ENCODE measurements around the gene PTH1R. TPM values are rescaled to one million over a fixed set of nuclear protein-coding genes. Genes with fewer than 3 reads are reported as not detected.

The PTH1R gene
- total and polyA plus RNA-seq, 4 donors = 7.8 to 25.0 (median 13.0) TPM

- Histone ChIP-seq H3K27me3 (ENCODE audit: control insufficient read depth, insufficient read depth, low read length) (peaks cover 9% of the 10 kb centered on the region), H3K36me3 (ENCODE audit: control insufficient read depth, insufficient read depth, low read length) (peaks cover 10% of the 10 kb centered on the region), H3K4me1 (ENCODE audit: control insufficient read depth, insufficient read depth, low read length) (peaks cover 20% of the 10 kb centered on the region), H3K9me3 (ENCODE audit: control insufficient read depth, insufficient read depth, low read length) (no peaks in the 10 kb centered on the region), H3K4me3 (ENCODE audit: low read depth, low read length) (no peak overlapping the region), H3K27ac (ENCODE audit: low read depth, low read length) (no peak overlapping the region)
- no peak for DNase-seq (ENCODE audit: low read depth in 4 of 6, low spot score in 6 of 6)
- WGBS (ENCODE audit: insufficient coverage) = 90% methylated on average over 17 of the region's 17 CpGs
These were observed 24.2 kb downstream of the PTH1R start for GRCh38 chr3:46901591-46902187.

GRCh38 chr3:46902188-46902631 lies 24.7 kb downstream of the PTH1R start:
- no peak overlapping the region for H3K27ac ChIP-seq (ENCODE audit: low read depth, low read length)
- peaks cover 20% of the 10 kb centered on the region for H3K4me1 ChIP-seq (ENCODE audit: control insufficient read depth, insufficient read depth, low read length)
- peaks cover 10% of the 10 kb centered on the region for H3K36me3 ChIP-seq (ENCODE audit: control insufficient read depth, insufficient read depth, low read length)
- H3K9me3 ChIP-seq (ENCODE audit: control insufficient read depth, insufficient read depth, low read length) = no peaks in the 10 kb centered on the region
- no peak overlapping the region for H3K4me3 ChIP-seq (ENCODE audit: low read depth, low read length)
- 93% methylated on average over 15 of the region's 15 CpGs for WGBS (ENCODE audit: insufficient coverage)
- no peak for DNase-seq (ENCODE audit: low read depth in 4 of 6, low spot score in 6 of 6)
- peaks cover 9% of the 10 kb centered on the region for H3K27me3 ChIP-seq (ENCODE audit: control insufficient read depth, insufficient read depth, low read length)

- Histone ChIP-seq H3K4me3 (ENCODE audit: low read depth, low read length) (no peak overlapping the region), H3K36me3 (ENCODE audit: control insufficient read depth, insufficient read depth, low read length) (peaks cover 10% of the 10 kb centered on the region), H3K4me1 (ENCODE audit: control insufficient read depth, insufficient read depth, low read length) (peaks cover 16% of the 10 kb centered on the region), H3K27ac (ENCODE audit: low read depth, low read length) (no peak overlapping the region), H3K9me3 (ENCODE audit: control insufficient read depth, insufficient read depth, low read length) (no peaks in the 10 kb centered on the region), H3K27me3 (ENCODE audit: control insufficient read depth, insufficient read depth, low read length) (no peaks in the 10 kb centered on the region)
- DNase-seq (ENCODE audit: low read depth in 4 of 6, low spot score in 6 of 6) = no peak
- WGBS (ENCODE audit: insufficient coverage) = 84% methylated on average over 21 of the region's 21 CpGs
These were observed 26.1 kb downstream of the PTH1R start for GRCh38 chr3:46903341-46904302.

- no peaks in the 10 kb centered on the region for H3K9me3 ChIP-seq (ENCODE audit: control insufficient read depth, insufficient read depth, low read length)
- H3K27ac ChIP-seq (ENCODE audit: low read depth, low read length) = no peak overlapping the region
- no peak overlapping the region for H3K4me3 ChIP-seq (ENCODE audit: low read depth, low read length)
- peaks cover 17% of the 10 kb centered on the region for H3K4me1 ChIP-seq (ENCODE audit: control insufficient read depth, insufficient read depth, low read length)
- DNase-seq (ENCODE audit: low read depth in 4 of 6, low spot score in 6 of 6) = no peak
- 89% methylated on average over 10 of the region's 18 CpGs for WGBS (ENCODE audit: insufficient coverage)
- no peaks in the 10 kb centered on the region for H3K27me3 ChIP-seq (ENCODE audit: control insufficient read depth, insufficient read depth, low read length)
- H3K36me3 ChIP-seq (ENCODE audit: control insufficient read depth, insufficient read depth, low read length) = peaks cover 10% of the 10 kb centered on the region
These were observed 27.0 kb downstream of the PTH1R start for GRCh38 chr3:46904303-46905212.

GRCh38 chr3:46905213-46905560 lies 27.7 kb downstream of the PTH1R start:
- no peak overlapping the region for H3K4me3 ChIP-seq (ENCODE audit: low read depth, low read length)
- no peak overlapping the region for H3K27ac ChIP-seq (ENCODE audit: low read depth, low read length)
- H3K36me3 ChIP-seq (ENCODE audit: control insufficient read depth, insufficient read depth, low read length) = peaks cover 8% of the 10 kb centered on the region
- no peak for DNase-seq (ENCODE audit: low read depth in 4 of 6, low spot score in 6 of 6)
- H3K4me1 ChIP-seq (ENCODE audit: control insufficient read depth, insufficient read depth, low read length) = peaks cover 20% of the 10 kb centered on the region
- no peaks in the 10 kb centered on the region for H3K9me3 ChIP-seq (ENCODE audit: control insufficient read depth, insufficient read depth, low read length)
- no peaks in the 10 kb centered on the region for H3K27me3 ChIP-seq (ENCODE audit: control insufficient read depth, insufficient read depth, low read length)
- WGBS (ENCODE audit: insufficient coverage) = 100% methylated on average over 2 of the region's 3 CpGs

- Histone ChIP-seq H3K9me3 (ENCODE audit: control insufficient read depth, insufficient read depth, low read length) (no peaks in the 10 kb centered on the region), H3K27me3 (ENCODE audit: control insufficient read depth, insufficient read depth, low read length) (no peaks in the 10 kb centered on the region), H3K27ac (ENCODE audit: low read depth, low read length) (no peak overlapping the region), H3K4me1 (ENCODE audit: control insufficient read depth, insufficient read depth, low read length) (peaks cover 20% of the 10 kb centered on the region), H3K36me3 (ENCODE audit: control insufficient read depth, insufficient read depth, low read length) (peaks cover 8% of the 10 kb centered on the region), H3K4me3 (ENCODE audit: low read depth, low read length) (no peak overlapping the region)
- DNase-seq (ENCODE audit: low read depth in 4 of 6, low spot score in 6 of 6) = no peak
- 85% methylated on average over 11 of the region's 11 CpGs for WGBS (ENCODE audit: insufficient coverage)
These were observed 28.3 kb downstream of the PTH1R start for GRCh38 chr3:46905661-46906451.

GRCh38 chr3:46906471-46907058 lies 29.0 kb downstream of the PTH1R start:
- Histone ChIP-seq H3K4me1 (ENCODE audit: control insufficient read depth, insufficient read depth, low read length) (peaks cover 20% of the 10 kb centered on the region), H3K9me3 (ENCODE audit: control insufficient read depth, insufficient read depth, low read length) (no peaks in the 10 kb centered on the region), H3K27ac (ENCODE audit: low read depth, low read length) (no peak overlapping the region), H3K4me3 (ENCODE audit: low read depth, low read length) (no peak overlapping the region), H3K36me3 (ENCODE audit: control insufficient read depth, insufficient read depth, low read length) (peaks cover 5% of the 10 kb centered on the region), H3K27me3 (ENCODE audit: control insufficient read depth, insufficient read depth, low read length) (no peaks in the 10 kb centered on the region)
- WGBS (ENCODE audit: insufficient coverage) = 67% methylated on average over 3 of the region's 4 CpGs
- DNase-seq (ENCODE audit: low read depth in 4 of 6, low spot score in 6 of 6) = no peak

GRCh38 chr3:46907271-46907670 lies 29.8 kb downstream of the PTH1R start:
- WGBS (ENCODE audit: insufficient coverage) = 85% methylated on average over 6 of the region's 12 CpGs

More at GRCh38 chr3:46907271-46907670, 29.8 kb downstream of the PTH1R start:
- Histone ChIP-seq H3K4me3 (ENCODE audit: low read depth, low read length) (no peak overlapping the region), H3K36me3 (ENCODE audit: control insufficient read depth, insufficient read depth, low read length) (peaks cover 3% of the 10 kb centered on the region), H3K4me1 (ENCODE audit: control insufficient read depth, insufficient read depth, low read length) (peaks cover 20% of the 10 kb centered on the region), H3K27me3 (ENCODE audit: control insufficient read depth, insufficient read depth, low read length) (no peaks in the 10 kb centered on the region), H3K27ac (ENCODE audit: low read depth, low read length) (no peak overlapping the region), H3K9me3 (ENCODE audit: control insufficient read depth, insufficient read depth, low read length) (no peaks in the 10 kb centered on the region)
- no peak for DNase-seq (ENCODE audit: low read depth in 4 of 6, low spot score in 6 of 6)
